ENCODE measurements around the gene LARP4. TPM values are rescaled to one million over a fixed set of nuclear protein-coding genes. Genes with fewer than 3 reads are reported as not detected.
A peak's percentile ranks its signal among the peaks of the same experiment; 100 is the strongest.

LARP4 gene
- total RNA-seq, 1 donor from 2014 or later: 62.2 TPM

DNA sequence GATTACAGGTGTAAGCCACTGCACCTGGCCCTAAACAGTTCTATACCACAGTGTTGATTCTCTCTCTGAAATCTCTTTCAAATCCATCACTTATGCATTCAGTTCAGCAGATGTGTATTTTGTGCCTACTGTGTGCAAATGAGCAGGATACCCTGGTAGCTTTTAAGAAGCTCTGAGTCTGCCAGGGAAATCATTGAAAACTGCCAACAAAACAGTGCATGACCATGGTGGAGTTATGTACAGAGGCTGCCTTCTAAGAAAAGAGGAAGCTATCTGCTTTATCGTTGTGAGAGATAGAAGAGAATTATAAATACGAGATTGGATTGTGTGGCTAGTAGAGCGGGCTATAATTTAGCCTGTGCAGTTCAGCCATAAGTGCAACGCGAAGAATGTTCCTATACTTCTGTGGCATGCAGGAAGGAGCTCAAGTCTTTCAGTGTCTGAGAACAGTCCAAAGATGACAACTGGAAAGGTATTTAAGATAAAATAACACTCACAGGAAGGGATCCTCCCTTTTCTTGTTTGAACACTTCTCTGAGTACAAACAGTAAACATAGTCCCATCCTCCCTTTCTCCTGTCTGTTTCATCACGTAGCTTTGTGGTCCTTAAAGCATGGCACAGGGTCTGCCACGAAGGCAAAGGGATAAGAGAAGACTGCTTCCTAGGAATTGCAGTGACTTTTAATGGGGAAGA, 108.4 kb downstream of the LARP4 start:
- TF ChIP-seq CTCF (IDR thresholded peaks at IDR 0.05): no peak
- no peaks in the 10 kb centered on the region for H3K36me3 ChIP-seq
- no peaks in the 10 kb centered on the region for H3K9me3 ChIP-seq
- intact Hi-C loops (cut with DNase I): loop anchor here (5.0 kb wide), 1 partner anchor 123 kb away; no protein-coding TSS in a partner anchor
- peaks cover 56% of the 10 kb centered on the region for H3K4me1 ChIP-seq
- H3K27ac ChIP-seq: no peak overlapping the region
- no peak for DNase-seq
- H3K27me3 ChIP-seq (ENCODE audit: low read depth): no peaks in the 10 kb centered on the region
- no peak overlapping the region for H3K4me3 ChIP-seq
- ATAC-seq: no peak

DNA sequence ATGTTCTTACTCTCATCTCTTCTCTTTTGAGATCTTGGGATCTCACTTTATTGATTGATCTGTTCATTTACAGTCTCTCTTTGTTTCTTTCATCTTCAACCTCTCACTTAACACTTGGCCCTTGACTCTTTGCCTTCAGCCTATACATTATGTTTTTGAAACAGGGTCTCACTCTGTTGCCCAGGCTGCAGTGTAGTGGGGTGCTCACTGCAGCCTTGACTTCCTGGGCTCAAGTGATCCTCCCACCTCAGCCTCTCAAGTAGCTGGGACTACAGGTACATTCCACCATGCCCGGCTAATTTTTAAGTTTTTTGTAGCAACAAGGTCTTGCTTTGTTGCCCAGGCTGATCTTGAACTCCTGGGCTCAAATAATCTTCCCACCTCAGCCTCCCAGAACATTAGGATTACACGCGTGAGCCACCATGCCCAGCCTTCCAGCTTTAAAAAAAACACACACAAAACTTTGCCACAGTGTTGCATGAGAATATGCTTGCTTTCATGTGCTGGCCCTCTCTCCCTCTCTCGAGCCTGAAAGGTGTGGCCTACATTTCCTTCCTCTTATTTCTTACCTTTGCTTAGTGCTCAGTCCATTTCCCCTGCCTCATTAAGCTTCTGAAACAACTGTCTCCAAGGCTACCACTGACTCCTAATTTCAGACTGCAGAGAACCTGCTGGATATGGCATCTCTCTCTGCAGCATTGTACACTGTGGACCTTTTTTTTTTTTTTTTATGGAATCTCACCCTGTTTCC, 114.0 kb downstream of the LARP4 start:
- Histone ChIP-seq H3K9me3 (no peaks in the 10 kb centered on the region), H3K36me3 (no peaks in the 10 kb centered on the region), H3K4me1 (peaks cover 62% of the 10 kb centered on the region), H3K4me3 (no peak overlapping the region), H3K27ac (no peak overlapping the region), H3K27me3 (ENCODE audit: low read depth) (no peaks in the 10 kb centered on the region)
- peak in 1 of 2 donors; percentile 24 for ATAC-seq
- no peak for TF ChIP-seq CTCF (IDR thresholded peaks at IDR 0.05)
- DNase-seq: no peak
- intact Hi-C loops (cut with DNase I): no loop called here

DNA sequence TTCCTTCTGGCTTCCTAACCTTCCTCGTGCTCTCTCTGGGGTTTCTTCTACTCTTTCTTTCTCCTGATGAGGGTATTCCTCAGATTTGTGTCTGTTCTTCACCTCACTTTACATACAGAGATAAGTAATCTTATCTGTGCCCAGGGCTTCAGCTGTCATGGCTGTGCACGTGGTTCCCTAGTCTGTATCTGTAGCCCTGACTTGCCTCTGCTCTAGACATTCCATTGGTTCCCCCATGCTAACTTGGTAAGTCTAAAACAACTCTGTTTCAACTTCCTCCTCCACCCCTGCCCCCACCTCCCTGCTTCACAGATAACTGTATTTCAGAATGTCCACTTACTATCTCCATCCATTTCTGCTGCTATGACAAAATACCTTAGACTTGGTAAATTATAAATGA, 114.9 kb downstream of the LARP4 start:
- no peak overlapping the region for H3K27ac ChIP-seq
- peaks cover 69% of the 10 kb centered on the region for H3K4me1 ChIP-seq
- no peak overlapping the region for H3K4me3 ChIP-seq
- H3K27me3 ChIP-seq (ENCODE audit: low read depth): no peaks in the 10 kb centered on the region
- intact Hi-C loops (cut with DNase I): no loop called here
- no peaks in the 10 kb centered on the region for H3K9me3 ChIP-seq
- no peak for DNase-seq
- no peak for TF ChIP-seq CTCF (IDR thresholded peaks at IDR 0.05)
- peak in 1 of 2 donors; percentile 53 for ATAC-seq
- no peaks in the 10 kb centered on the region for H3K36me3 ChIP-seq

- peaks cover 79% of the 10 kb centered on the region for H3K4me1 ChIP-seq
- TF ChIP-seq CTCF (IDR thresholded peaks at IDR 0.05): no peak
- no peaks in the 10 kb centered on the region for H3K27me3 ChIP-seq (ENCODE audit: low read depth)
- no peaks in the 10 kb centered on the region for H3K9me3 ChIP-seq
- intact Hi-C loops (cut with DNase I): no loop called here
- DNase-seq: no peak
- peak overlapping the region; percentile 10 for H3K4me3 ChIP-seq
- ATAC-seq: peak; percentile 73 to 74
- peak overlapping the region; percentile 71 for H3K27ac ChIP-seq
- no peaks in the 10 kb centered on the region for H3K36me3 ChIP-seq
These were observed 116.8 kb downstream of the LARP4 start for GRCh38 chr12:50517421-50518048.

DNA sequence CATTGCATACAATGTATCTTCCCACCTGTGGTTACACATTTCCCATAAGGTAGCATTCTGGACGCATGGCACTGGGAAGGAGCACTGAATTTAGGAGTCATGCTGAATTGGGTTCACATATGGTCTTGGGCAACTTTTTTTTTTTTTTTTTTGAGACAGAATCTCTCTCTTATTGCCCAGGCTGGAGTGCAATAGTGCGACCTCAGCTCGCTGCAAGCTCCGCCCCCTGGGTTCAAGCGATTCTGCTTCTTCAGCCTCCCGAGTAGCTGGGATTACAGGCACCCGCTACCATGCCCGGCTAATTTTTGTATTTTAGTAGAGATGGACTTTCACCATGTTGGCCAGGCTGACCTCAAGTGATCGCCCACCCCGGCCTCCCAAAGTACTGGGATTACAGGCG, 117.4 kb downstream of the LARP4 start:
- H3K27me3 ChIP-seq (ENCODE audit: low read depth): no peaks in the 10 kb centered on the region
- H3K4me3 ChIP-seq: peak overlapping the region; percentile 10
- no peaks in the 10 kb centered on the region for H3K36me3 ChIP-seq
- H3K27ac ChIP-seq: peak overlapping the region; percentile 71
- no peak for TF ChIP-seq CTCF (IDR thresholded peaks at IDR 0.05)
- DNase-seq: peak; percentile 61
- no peaks in the 10 kb centered on the region for H3K9me3 ChIP-seq
- intact Hi-C loops (cut with DNase I): no loop called here
- no peak for ATAC-seq
- peaks cover 77% of the 10 kb centered on the region for H3K4me1 ChIP-seq
